ENCODE results near the gene ACOT12.
"Not testable (repeated sequence)": the region's sequence is repeated elsewhere in the genome, so short reads cannot be mapped to it uniquely, and the experiment has no call there.

ACOT12 gene

DNA sequence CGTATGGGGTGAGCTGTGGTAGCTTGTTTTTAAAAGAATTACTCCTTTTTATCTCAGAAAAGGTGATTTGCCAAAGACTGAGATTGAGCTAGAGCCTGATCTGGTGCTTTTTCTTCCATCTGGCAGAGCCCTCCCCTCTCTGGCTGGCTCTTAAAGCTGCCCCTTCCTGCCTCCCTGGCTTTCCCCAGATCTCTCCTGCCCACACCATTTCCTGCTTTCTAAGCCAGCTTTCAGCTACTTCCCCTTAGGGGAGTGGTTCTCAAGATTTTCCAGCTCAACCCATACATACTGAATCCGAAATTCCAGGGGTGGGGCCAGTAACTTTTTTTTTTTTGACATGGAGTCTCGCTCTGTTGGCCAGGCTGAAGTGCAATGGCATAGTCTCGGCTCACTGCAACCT lies 4.8 kb upstream of the ACOT12 start:
- DNase-seq = no peak

DNA sequence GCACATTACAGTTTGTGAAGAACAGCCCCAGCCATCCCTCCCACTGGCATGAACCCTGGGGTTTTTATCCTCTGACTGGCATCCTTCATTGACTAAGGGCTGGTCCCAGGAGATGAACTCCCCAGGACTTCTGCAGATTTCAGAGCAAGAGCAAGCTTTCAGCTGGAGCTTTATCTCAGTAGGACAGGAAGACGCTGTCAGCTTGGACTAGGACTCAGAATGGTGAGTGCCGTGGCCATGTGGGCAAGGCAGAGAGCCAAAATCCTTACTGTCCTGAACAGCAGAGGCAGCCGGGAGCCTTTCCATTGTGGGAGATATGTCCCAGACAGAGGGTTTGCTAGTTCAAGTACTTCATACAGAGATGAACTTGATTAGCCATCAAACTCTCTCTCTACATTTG lies 3.2 kb upstream of the ACOT12 start:
- DNase-seq = peak; percentile 51

DNA sequence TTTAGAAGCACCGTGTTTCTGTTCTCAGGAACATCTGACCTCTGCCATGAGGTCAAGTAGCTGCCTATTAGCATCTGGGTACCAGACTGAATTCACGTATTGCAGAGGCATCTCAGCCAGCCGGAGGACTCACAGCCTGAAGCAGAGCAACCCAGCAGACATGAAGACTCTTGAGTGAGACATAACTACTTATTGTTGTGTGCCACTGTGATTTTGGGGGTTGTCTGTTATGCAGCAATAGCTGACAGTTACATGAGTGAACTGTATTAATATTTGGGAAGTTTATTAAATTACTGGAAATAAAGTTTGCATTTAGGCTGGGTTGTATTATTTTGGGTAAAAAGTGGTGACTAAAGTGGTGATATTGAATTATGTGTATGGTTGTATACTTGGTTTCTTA lies 1.3 kb upstream of the ACOT12 start:
- DNase-seq = no peak

DNA sequence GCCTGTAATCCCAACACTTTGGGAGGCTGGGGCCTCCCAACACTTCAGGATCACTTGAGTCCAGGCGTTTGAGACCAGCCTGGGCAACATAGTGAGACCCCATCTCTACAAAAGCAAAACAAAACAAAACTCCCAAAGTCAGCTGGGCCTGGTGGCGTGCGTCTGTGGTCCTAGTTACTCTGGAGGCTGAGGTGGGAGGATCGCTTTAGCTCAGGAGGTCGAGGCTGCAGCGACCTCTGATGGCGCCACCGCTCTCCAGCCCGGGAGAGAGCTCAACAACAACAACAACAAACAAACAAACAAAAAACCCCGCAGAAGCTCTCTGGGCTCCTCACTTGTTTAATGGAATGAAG lies 528 bp downstream of the ACOT12 start:
- DNase-seq = no peak

DNA sequence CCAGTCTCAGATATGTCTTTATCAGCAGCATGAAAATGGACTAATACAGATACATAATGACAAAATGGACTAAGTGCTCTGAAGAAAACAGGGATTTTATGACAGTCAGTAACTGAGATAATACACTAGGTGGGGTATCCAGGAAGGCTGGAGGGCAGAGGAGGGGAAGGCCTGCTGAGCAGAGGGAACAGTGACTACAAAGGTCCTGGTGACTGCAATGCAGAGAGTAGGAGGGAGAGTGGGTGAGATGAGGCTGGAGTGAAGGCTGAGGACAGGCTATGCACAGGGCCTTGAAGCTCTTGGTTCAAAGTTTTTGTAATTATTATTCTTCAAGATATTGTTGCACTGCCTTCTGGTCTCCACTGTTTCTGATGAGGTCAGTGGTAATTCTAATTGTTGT lies 4.9 kb downstream of the ACOT12 start:
- no peak for DNase-seq

DNA sequence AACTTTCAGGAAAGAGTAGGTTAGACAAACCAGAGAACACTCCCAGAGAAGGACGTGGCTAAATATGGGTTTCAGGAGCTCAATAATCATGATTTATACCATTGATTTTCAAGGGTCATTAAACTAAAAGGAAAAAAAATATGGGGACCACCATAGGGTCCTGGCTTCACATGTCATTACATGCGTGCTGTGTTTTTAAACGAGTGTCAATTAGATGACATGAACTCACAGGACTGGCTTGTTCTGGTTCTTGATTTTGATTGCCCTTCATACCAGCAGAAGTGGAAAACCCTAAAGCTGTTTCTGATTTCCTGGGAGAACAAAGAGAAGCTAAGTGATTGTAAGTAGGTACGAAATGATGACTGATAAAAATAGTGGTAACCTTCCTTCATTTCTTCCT lies 5.8 kb downstream of the ACOT12 start:
- no peak for DNase-seq

DNA sequence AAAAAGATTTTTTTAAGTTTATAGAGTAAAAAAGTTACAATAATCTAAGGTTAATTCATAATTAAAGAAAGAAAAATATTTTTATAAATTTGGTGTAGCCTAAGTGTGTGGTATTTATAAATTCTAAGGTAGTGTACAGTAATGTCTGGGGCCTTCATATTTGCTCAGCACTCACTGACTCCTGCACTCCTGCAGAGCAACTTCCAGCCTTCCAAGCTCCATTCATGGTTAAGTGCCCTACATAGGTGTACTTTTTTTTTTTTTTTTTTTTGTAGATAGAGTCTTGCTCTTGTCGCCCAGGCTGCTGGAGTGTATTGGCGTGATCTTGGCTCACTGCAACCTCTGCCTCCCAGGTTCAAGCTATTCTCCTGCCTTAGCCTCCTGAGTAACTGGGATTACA lies 10.1 kb downstream of the ACOT12 start:
- DNase-seq = no peak

DNA sequence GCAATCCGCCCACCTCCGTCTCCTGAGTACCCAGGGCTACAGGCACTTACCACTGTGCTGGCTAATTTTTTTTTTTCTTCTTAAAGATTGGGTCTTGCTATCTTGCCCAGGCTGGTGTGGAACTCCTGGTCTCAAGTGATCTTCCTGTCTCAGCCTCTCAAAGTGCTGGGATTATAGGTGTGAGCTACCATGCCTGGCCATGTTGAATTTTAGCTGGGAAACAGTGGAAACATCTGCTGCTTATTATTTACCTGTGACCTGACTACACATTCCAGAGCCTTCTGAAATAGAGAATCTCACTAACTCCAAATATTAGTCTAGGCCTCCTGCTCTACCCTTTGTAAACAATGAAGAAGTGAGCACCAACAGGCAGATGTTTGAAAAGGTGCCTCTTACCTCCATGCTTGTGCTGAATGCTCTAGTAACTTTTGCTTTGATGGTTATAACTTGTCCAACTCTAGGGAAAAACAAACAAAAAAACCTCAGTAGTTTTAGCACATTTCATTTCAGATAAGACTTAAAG lies 22.5 kb downstream of the ACOT12 start:
- no peak for DNase-seq

DNA sequence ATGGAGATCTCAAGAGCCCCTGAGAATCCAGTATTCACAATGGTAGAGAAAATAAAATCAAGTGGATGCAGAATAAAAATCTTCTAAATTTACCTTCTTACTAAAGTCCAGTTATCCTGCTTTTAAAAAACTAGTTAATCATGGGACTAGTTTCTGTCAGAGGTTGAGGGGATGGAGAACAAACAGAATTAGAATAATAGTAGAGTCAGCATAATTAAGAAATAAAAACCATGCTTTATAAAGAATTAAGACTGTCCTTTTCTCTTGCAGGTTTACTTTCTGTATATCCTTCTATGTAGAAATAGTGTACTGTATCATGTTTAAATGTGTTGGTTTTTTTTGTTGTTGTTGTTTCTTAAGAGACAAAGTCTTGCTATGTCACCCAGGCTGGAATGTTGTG lies 23.0 kb downstream of the ACOT12 start:
- DNase-seq = no peak

DNA sequence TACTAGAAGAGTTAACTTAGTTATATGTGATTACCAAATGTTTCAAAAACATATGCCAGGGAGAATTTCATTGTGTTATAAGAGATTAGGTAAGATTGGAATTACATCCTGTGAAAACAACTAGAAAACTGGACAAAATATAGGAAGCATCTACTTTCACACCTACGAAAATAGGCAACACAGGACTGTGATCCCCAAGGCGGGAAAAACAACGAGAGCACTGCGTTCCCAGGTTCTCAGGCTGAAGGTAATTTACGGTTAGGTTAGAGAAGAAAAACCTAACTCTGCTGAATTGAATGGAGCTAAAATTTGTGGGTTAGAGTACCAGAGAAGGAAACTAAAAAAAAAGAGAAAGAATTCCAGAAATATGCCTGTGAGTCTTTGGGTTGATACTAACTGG lies 28.4 kb downstream of the ACOT12 start:
- no peak for DNase-seq

DNA sequence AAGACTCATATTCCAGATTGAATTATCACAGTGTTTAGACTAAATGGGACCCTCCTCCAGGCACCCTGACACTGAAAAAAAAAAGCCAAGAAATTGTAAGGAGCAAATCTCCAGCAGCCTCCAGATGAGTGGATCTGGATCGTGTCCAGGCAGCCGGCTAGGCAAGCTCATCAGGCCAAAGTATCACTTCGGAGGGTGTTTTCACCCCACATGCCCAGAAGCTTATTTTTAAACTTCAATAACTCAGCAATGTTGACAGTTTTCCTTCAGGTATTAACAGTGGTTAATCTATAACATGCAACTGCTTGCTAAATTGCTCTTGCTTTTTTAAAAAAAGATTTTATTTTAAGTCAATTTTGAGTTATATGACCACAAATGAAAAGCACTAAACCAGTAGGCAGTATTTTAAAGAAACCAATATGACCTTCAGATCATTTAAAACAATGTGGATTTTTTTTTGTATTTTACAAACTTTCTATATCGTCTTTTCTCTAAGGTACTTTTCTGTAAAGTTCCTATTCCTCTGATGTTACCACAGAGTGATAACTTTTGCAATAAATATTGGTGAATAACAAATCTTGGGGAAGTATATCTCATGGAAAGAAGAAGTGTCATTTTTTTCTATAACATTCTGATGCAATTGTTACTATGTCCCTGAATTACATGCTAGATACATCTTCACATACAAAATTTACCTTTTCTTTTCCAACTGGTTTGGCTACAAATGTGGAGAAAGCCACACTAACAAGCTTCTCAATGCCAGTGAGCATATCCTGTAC lies 30.7 kb downstream of the ACOT12 start:
- no peak for DNase-seq

DNA sequence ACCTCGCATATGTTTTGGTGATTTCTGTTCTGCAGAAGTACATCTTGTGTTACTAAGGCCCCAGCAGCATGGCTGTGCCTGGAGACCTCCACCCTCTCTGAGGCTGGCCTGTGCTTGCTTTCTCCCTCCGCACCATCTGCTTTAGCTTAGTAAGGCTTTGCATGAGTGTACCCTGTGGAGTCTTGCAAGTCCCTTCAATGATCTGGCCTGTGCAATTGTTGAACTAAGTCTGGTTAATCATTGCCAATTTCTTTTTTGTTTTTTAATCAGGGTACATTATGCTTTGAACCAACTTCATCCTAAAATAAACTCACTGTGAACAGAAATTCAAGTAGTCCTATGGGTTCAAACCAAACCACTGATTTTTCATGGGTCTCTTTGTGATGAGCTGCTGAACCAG lies 32.3 kb downstream of the ACOT12 start:
- DNase-seq = no peak

DNA sequence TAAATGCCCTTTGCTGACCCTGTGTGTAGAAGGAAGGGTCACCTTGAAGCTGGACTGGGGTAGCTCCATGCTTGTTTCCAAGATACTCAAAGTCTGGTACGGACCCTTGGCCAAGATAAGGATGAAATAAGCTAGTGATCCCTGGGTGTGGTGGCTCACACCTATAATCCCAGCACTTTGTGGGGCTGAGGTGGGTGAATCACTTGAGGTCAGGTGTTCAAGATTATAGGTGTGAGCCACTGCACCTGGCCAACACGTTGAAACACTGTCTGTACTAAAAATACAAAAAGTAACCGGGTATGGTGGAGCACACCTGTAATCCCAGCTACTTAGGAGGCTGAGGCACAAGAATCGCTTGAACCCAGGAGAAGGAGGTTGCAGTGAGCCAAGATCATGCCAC lies 33.3 kb downstream of the ACOT12 start:
- no peak for DNase-seq

DNA sequence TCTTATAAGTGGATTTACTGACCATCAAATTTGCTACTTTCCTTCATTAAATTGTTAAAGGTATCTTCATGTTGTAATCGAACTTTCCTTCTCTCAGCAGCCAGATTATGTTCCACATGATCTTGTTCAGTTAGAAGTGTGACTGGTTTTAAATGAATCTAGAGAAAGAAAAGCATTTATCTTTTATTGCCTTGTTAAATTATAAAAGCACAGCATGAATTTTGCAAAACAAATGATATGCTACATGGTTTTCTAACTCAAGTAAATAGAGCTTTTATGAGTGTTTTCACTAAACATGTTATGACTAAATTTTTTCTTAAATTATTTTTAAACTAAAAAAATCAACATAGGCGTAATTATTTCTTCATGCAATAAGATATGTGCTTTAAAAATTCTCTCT lies 34.1 kb downstream of the ACOT12 start:
- DNase-seq = no peak

DNA sequence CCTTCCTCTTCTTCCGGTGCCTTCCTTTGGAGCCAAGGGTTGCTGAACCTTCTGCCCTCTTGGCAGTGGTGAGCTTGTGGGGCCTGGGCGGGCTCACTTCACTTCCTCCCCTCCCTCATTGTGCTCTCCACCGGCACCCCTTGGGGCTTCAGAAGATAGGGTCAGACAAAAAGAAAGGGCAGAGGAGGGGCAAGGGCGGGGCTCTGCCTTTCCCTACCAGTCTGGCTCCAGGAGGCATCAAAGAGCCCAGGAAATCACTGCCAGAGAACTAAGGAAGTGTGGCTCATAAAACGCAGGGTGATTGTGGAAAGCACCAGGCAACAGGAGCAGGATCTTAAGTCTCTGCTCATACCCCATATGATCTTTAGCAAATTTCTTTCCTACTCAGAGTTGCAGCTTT lies 34.8 kb downstream of the ACOT12 start:
- DNase-seq = no peak

DNA sequence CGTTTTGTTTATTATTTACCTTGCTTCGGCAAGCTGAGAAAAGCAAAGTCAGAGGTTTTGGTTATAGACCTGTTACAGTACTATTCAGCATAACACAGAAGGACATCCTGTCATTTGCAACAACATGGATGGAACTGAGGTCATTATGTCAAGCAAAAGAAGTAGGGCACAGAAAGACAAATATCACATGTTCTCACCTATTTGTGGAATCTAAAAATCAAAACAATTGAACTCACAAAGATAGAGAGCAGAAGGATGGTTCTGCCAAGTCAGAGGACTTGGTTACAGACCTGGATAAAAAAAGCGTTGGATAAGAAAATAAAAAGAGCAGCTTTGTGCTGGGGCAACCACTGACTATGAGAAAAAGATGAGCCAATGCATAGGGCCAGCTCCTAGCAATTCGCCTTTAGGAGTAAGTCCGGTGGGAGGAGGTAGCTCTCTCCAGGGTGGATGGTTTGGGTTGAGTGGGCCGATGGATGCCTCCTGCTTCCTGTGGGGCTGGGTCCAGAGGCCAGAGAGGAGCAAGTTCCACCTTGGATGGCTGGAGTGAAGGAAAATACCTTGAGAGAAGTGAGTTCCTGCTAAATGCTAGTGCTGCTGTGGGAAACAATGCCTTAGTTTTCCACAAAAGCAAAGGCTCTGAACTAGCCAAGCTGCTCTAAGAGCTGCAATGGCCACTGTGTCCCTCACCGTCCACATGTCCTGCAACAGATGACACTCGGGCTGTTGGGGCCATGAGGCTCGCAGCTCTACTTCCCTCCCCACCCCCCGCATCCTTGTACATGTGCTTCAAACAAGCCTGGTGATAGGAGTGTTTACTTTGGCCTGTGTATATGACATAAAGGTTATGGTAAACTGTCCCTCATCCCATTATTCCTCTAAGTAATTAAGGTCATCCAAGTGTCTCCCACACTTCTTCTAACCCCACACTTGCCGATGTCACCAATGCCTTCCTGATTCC lies 38.4 kb downstream of the ACOT12 start:
- no peak for DNase-seq

DNA sequence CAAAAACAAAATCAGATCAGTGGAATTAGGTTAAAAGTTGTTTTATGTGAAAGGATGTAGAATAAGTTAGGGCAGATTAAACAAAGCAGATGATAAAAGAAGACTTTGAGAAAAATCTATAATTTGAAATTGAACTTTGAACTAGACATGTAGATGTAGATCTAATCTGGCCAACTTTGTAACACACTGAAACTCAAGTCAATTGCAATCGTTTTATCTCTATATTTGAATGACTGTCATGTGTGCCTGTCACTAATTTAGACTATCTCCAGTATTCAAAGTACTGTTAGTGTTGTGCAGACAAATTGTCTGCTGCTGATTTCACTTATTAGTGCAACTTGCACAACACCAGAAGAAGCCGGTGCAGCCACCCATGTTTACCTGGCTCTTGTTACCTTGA lies 39.8 kb downstream of the ACOT12 start:
- DNase-seq = no peak

DNA sequence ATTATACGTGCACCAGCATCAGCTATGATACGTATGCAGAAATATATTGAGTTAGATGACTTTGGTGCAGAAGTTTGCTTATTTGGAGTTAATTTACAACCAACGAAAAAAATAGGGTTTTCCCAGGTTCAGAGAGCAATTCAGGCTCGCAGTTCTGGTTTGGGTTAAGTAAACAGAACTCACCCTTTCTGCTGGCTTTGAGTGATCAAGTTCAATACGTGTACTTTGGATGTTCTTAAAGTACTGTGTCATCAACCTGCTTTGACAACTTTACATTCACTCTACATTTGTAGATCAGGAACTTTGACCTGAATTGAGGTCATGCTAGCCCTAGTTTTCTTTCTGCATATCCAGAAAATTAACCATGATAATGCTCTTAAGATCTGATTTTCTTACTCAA lies 40.7 kb downstream of the ACOT12 start:
- DNase-seq = no peak

DNA sequence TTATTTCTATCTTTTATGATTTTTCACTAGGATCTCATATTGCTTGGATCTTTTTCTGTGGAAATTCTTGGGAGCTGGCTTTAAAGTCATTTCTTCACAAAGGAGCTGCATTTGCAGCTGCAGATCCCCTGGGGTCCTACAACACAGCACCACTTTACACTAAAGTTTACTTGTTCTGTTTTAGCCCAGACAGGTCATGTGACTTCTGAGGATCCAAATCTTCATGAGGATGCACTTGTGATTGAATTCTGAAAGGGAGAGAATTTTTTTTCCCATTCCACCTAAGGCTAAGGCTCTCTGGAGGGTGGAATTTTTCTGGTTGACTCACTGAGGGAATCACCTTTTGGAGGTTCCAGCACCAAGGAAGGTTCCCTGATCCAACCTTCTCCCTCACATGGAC lies 43.4 kb downstream of the ACOT12 start:
- DNase-seq = no peak

DNA sequence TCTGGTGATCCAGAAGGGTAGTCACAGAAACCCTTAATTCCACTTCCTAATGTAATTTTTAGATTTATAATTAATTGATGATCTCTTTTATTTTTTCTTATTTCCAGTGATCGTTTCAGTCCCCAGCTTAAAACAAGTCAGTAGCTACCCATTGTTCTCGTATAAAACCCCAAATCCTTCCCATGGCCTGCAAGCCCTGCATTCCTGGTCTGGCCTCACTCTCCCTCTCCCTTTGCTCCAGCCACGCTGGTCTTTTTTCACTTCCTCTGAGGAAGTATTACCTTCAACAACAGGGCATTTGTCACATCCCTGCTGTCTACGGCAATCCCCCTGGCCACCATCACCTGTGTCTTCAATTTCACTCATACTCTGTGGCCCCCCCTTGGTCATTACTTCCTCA lies 44.8 kb downstream of the ACOT12 start:
- no peak for DNase-seq

DNA sequence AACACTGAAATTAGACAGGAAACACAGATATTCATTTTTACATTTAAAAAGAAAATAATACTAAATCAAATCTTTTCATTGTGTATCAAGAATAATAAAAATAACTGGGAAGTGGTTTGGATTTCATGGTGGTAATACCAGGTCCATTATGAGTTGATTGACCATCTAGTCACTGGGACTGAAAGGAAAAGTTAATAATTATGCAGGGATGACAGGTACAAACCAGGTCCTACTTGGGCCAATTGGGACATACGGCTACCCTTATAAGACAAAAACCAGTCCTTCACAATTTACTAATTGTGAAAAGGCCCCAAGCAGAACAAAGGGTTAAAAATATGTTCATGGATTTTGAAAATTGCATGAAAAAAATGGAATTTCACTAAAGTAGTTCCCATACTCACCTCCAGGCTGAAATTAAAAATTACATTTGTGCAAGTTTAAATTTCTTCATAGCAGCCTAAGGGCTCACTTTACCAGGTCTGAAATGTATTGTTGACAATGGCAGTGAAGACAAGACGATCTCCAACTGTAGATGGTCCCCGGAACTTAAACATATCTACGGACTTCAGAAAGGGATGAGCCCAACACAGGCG lies 48.4 kb downstream of the ACOT12 start:
- no peak for DNase-seq

DNA sequence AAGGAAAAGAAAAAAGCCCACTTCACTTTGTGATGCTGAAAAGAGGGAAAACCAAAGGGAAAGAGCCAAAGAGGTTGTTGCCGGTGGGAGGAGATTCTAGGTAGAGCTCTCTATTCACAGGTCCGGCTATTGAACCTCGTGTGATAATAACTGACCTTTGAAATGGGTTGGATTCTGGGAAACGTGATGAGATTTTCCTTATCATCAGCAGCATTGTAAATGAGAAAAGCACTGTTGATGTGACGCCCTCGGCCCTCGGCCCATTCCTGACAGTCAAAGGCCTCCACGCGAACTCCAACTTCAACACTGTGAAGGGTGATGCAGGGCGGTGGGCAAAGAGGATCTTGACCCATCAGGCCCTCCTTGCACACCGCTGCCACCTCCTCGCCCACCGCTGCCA lies 49.2 kb downstream of the ACOT12 start:
- DNase-seq = no peak

DNA sequence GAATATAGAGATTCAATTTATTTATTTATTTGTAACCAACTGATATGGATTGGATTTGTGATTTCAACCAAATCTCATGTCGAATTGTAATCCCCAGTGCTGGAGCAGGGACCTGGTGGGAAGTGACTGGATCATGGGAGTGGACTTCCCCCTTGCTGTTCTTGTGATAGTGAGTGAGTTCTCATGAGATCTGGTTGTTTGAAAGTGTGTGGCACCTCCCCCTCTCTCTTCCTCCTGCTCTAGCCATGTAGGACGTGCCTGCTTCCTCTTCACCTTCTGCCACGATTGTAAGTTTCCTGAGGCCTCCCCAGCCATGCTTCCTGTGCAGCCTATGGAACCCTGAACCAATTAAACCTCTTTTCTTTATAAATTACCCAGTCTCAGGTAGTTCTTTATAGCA lies 55.7 kb downstream of the ACOT12 start:
- not testable (repeated sequence) for DNase-seq

DNA sequence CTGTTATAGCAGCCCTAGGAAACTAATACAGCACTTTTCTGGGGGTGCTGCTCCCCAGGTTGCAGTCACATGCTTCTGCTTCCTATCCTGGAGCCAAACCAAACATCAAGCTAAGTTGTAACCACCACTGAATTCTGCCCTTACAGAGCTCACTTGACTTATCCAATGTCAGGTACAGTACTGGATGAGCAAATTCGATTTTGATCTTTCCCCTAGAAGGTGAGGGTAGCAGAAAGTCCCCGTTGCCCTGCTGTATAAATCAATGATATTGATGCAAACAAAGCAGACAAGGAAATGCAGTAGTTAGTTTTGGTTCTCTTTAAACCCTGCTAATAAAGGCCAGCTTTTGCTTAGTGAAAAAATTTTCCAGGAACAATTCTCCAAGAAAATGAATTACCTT lies 56.1 kb downstream of the ACOT12 start:
- DNase-seq = no peak
